HepG2 (cell line): Measurements from ENCODE around the gene TNFRSF25. TPM values are rescaled to one million over a fixed set of nuclear protein-coding genes. Genes with fewer than 3 reads are reported as not detected.

ENCODE experiments used
- BCL6 ChIP-seq: IDR thresholded peaks from 2 replicates; pipeline ENCODE4 v1.6.1; 2016; ENCODE audit warnings: missing genetic modification reagents, missing compliant biosample characterization
- CENPBD1 ChIP-seq: sonication (generic); formaldehyde crosslinking; IDR thresholded peaks from 2 replicates; pipeline ENCODE4 v1.8.0; 2022; ENCODE audit warnings: missing genetic modification reagents, low read depth, mild to moderate bottlenecking, borderline replicate concordance
- GRHL1 ChIP-seq: sonication (generic); formaldehyde crosslinking; conservative IDR thresholded peaks from 2 replicates; pipeline ENCODE4 v1.8.0; 2022; ENCODE audit warnings: missing genetic modification reagents
- IKZF5 ChIP-seq: IDR thresholded peaks from 2 replicates; pipeline ENCODE4 v1.6.1; 2018; ENCODE audit warnings: missing genetic modification reagents, mild to moderate bottlenecking, missing compliant biosample characterization
- MEF2D ChIP-seq: sonication (generic); formaldehyde crosslinking; IDR thresholded peaks from 2 replicates; pipeline ENCODE4 v1.5.1; 2020; ENCODE audit warnings: mild to moderate bottlenecking, missing genetic modification reagents
- MTERF4 ChIP-seq: sonication (generic); formaldehyde crosslinking; IDR thresholded peaks from 2 replicates; pipeline ENCODE4 v1.8.0; 2023; ENCODE audit warnings: mild to moderate bottlenecking, missing genetic modification reagents
- MYC ChIP-seq: sonication (generic); formaldehyde crosslinking; IDR thresholded peaks from 2 replicates; pipeline ENCODE4 v1.9.0; 2021; ENCODE audit warnings: missing genetic modification reagents, borderline replicate concordance
- PAXIP1 ChIP-seq: sonication (generic); formaldehyde crosslinking; conservative IDR thresholded peaks from 2 replicates; pipeline ENCODE4 v1.4.0; 2020; ENCODE audit warnings: mild to moderate bottlenecking, missing genetic modification reagents, moderate library complexity
- PHF21A ChIP-seq: sonication (generic); formaldehyde crosslinking; IDR thresholded peaks from 2 replicates; pipeline ENCODE4 v1.5.0; 2020; ENCODE audit warnings: mild to moderate bottlenecking, missing genetic modification reagents
- SOX6 ChIP-seq, 2 experiments: fragments of 450-650 bp in 1 of 2; sonication (generic) in 1 of 2; formaldehyde crosslinking in 1 of 2; IDR thresholded peaks; 2 replicates each; pipeline versions ENCODE4 v1.4.0 to v1.6.1; 2017 to 2020; ENCODE audit warnings: antibody characterized with exemption in 1 of 2, mild to moderate bottlenecking in 1 of 2, missing genetic modification reagents in 1 of 2
- SRF ChIP-seq: IDR thresholded peaks from 2 replicates; pipeline ENCODE4 v1.6.1; 2011; ENCODE audit warnings: mild to moderate bottlenecking, low read depth, low read length, moderate library complexity
- SRSF1 ChIP-seq: fragments of 200-400 bp; formaldehyde crosslinking; optimal IDR thresholded peaks from 2 replicates; pipeline ENCODE3; 2017; ENCODE audit warnings: mild to moderate bottlenecking, low read depth, low read length, moderate library complexity
- ZBTB38 ChIP-seq: sonication (generic); formaldehyde crosslinking; IDR thresholded peaks from 2 replicates; pipeline ENCODE4 v1.5.1; 2020; ENCODE audit warnings: mild to moderate bottlenecking, missing genetic modification reagents
- ZNF281 ChIP-seq: sonication (generic); formaldehyde crosslinking; IDR thresholded peaks from 2 replicates; pipeline ENCODE4 v1.4.0; 2020; ENCODE audit warnings: missing genetic modification reagents, borderline replicate concordance
- ZNF558 ChIP-seq: sonication (generic); formaldehyde crosslinking; IDR thresholded peaks from 2 replicates; pipeline ENCODE4 v1.9.0; 2022; ENCODE audit warnings: mild to moderate bottlenecking, missing genetic modification reagents, borderline replicate concordance
- ZNF576 ChIP-seq: sonication (generic); formaldehyde crosslinking; IDR thresholded peaks from 2 replicates; pipeline ENCODE4 v1.4.0; 2020; ENCODE audit warnings: mild to moderate bottlenecking, missing genetic modification reagents
- polyA plus RNA-seq, 8 experiments: library from polyadenylated mRNA; depleted of rRNA in 3 of 8; stranded (reverse) in 7 of 8; unstranded in 1 of 8; fragments of >200 nt; fragmentation: Illumina TruSeq in 4 of 8; extraction: Trizol in 4 of 8; gene quantifications; 2 replicates each; pipeline versions ENCODE4 v1.2.1 to v1.2.3, GENCODE V29; 2011 to 2016; ENCODE audit warnings: low read depth in 4 of 8, missing spikeins in 1 of 8, mixed read lengths in 1 of 8; ENCODE audit not compliant: insufficient read depth in 1 of 8
- total RNA-seq, 5 experiments: library from RNA; depleted of rRNA; stranded (reverse); fragments of >200 nt; fragmentation: Illumina TruSeq; extraction: Trizol; gene quantifications; 2 replicates each; pipeline ENCODE4 v1.2.3, GENCODE V29; 2016; ENCODE audit warnings: low read depth in 1 of 5

TNFRSF25 gene
- total and polyA plus RNA-seq, 2 of the 13 experiments (the other 11 are each of a cell fraction or from before 2014, with no cell fraction given): 1.4 to 1.5 TPM

- TF ChIP-seq MTERF4: peak; percentile 91; the same call in 1 of the 2 replicates
- no peak for TF ChIP-seq CENPBD1
- TF ChIP-seq BCL6 (CRISPR knock-in tag): peak; percentile 71
- peak; percentile 98 for TF ChIP-seq PHF21A (CRISPR knock-in tag)
- TF ChIP-seq ZNF558: peak; percentile 59; the same call in 1 of the 2 replicates
- 0 out of 2 replicates have a peak, but pooled peaks have one; percentile 40 for TF ChIP-seq ZNF576 (CRISPR knock-in tag)
- TF ChIP-seq MYC (CRISPR knock-in tag): peak; percentile 88
- TF ChIP-seq MEF2D: 0 out of 2 replicates have a peak, but pooled peaks have one; percentile 13
- TF ChIP-seq SRSF1: peak; percentile 96
- TF ChIP-seq GRHL1 (CRISPR knock-in tag): no peak
- no peak for TF ChIP-seq SOX6 (IDR thresholded peaks at IDR 0.05)
- peak; percentile 68 for TF ChIP-seq SOX6 (CRISPR knock-in tag; IDR thresholded peaks at IDR 0.05)
- peak; percentile 69; the same call in 1 of the 2 replicates for TF ChIP-seq ZBTB38
- TF ChIP-seq SRF: no peak
- peak; percentile 97 for TF ChIP-seq PAXIP1 (CRISPR knock-in tag)
- TF ChIP-seq ZNF281: peak; percentile 74; the same call in 1 of the 2 replicates
- TF ChIP-seq IKZF5 (CRISPR knock-in tag): peak; percentile 86
These were observed 18.8 kb downstream of the TNFRSF25 start (continued) for GRCh38 chr1:6447016-6447817.
